Retinal pigment epithelial cell (primary cell): ENCODE measurements around the gene CGNL1.

Experiments
- DNase-seq: peaks from one replicate; pipeline ENCODE4 v3.0.0-alpha.2; 2010; ENCODE audit warnings: low read depth
- H3K4me3 ChIP-seq: 2 replicates; pipeline ENCODE4 v1.5.1; 2011; ENCODE audit warnings: mild to moderate bottlenecking, low read length, control low read depth, moderate library complexity
- TF ChIP-seq, protein P1 (sequence below): conservative IDR thresholded peaks from 2 replicates; pipeline ENCODE4 v1.5.1; 2011; ENCODE audit warnings: low read depth, low read length, control low read depth, inconsistent platforms

Gene CGNL1

DNA sequence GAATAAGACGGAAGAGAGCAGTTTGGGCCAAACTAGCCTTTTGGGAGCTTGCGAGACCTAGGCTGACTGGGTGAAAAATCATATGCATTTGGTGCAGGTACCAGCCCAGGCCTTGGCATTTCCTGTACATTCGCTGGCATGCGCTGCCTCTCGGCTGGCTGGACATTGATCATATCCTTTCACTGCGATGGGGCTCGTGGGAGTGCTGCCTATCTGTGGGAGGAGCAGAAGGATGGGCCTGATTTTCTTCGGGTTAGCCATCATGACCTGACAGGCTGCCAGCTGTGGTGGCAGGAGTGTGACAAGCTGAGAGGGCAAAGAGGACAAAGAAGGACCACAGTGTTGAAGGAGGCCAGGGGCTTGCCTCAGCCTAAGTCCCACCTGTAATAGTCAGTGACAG lies 14.3 kb downstream of the CGNL1 start:
- no peak for DNase-seq
- TF ChIP-seq, protein P1, sequence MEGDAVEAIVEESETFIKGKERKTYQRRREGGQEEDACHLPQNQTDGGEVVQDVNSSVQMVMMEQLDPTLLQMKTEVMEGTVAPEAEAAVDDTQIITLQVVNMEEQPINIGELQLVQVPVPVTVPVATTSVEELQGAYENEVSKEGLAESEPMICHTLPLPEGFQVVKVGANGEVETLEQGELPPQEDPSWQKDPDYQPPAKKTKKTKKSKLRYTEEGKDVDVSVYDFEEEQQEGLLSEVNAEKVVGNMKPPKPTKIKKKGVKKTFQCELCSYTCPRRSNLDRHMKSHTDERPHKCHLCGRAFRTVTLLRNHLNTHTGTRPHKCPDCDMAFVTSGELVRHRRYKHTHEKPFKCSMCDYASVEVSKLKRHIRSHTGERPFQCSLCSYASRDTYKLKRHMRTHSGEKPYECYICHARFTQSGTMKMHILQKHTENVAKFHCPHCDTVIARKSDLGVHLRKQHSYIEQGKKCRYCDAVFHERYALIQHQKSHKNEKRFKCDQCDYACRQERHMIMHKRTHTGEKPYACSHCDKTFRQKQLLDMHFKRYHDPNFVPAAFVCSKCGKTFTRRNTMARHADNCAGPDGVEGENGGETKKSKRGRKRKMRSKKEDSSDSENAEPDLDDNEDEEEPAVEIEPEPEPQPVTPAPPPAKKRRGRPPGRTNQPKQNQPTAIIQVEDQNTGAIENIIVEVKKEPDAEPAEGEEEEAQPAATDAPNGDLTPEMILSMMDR = no peak
- H3K4me3 ChIP-seq = no peak overlapping the region

DNA sequence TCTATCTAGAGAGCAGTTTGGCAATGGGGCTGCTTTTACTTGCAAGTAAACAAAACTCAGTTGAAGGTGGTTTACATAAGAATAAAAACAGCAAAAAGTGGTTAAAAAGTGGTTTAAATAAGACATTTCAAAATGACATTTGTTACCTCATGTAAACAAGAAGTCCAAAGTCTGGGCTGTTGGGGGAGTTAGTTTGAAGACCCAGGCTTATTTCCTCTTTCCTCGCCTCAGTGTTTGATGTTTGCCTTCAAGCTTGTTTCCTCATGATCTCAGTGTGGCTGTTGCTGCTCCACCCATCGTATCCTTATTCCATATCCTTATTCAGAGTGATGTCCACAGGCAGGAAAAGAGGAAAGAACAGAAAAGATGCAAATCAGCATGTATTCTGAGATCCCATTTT lies 15.2 kb downstream of the CGNL1 start:
- TF ChIP-seq, protein P1 = no peak
- DNase-seq = no peak

DNA sequence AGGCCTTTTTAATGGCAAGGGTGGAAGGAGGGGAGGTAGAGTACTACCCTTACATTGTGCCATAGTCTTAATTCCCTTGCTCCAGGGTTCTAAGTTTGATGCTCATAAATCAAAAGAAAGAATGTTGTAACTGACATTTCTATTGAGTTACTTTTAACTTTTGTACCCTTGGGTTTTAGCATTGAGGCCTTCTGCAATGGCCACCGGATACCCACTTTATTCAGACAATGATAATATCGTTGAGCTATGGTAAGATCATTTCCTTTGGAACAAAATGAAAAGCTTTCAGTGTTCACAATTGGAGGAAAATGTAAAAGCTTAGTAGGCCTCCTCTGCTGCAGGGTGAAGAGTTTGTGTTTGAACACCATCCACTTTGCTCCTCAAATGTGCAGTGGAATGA lies 16.8 kb downstream of the CGNL1 start:
- no peak for DNase-seq
- TF ChIP-seq, protein P1 = no peak
- H3K4me3 ChIP-seq = no peak overlapping the region

More for the DNA sequence above, 15.2 kb downstream of the CGNL1 start:
- no peak overlapping the region for H3K4me3 ChIP-seq

DNA sequence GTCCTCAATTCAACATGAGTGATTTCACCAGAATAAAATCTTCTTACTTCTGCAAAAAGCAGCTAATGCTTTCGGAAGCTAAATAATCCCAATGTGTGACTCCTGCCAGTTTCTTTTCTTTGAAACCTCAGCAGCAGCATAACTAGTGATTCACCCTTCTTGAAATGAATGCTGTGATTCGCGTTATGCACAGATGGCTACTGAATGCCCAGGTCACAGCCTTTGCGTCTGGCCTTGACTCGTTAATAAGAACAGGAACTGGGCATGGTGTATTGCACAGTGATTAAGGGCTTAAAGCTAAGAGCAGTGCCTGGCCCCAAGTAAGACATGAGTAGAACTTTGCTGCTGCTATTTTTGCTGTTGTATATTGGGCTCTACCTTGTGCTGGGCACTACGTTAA lies 19.0 kb downstream of the CGNL1 start:
- TF ChIP-seq, protein P1 = no peak
- DNase-seq = peak; percentile 100
- H3K4me3 ChIP-seq = no peak overlapping the region

DNA sequence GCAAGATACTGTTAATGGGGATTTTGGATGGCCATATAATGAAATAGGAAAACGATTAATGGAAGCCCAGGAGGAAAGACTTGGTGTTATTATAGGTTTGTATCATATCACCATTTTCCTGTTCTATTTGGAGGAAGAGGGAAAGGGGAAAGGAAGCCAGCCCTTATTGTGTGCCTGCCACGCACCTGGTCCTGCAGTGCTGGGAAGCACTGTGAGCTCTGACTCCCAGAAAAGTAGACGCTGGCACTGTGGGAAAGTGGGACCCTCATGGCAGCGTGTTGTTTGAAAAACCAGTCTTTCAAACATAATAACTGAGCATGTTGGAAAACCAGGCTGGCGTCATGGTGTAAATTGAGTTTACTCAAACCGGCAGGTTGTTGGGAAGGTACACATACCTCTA lies 22.0 kb downstream of the CGNL1 start:
- H3K4me3 ChIP-seq = no peak overlapping the region
- DNase-seq = no peak
- TF ChIP-seq, protein P1 = no peak

DNA sequence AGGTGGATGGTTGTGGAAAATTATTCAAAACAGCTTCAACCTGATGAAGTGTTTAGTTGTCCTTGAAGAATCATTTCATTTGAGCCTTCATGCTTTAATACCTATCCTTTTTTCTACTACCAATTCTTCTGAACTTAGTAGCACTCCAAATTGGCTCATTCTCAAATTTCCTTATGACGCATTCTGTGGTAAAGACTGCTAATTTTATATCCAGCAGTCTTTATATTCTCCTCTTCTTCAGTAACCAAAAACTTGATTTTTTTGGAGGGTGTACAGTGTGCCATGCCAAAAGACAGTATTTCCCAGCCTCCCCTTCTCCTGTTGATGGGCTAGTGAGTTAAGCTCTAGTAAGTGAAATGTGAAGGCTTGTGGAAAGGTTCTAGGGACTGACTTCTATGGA lies 25.2 kb downstream of the CGNL1 start:
- DNase-seq = no peak
- no peak overlapping the region for H3K4me3 ChIP-seq
- TF ChIP-seq, protein P1 = no peak

DNA sequence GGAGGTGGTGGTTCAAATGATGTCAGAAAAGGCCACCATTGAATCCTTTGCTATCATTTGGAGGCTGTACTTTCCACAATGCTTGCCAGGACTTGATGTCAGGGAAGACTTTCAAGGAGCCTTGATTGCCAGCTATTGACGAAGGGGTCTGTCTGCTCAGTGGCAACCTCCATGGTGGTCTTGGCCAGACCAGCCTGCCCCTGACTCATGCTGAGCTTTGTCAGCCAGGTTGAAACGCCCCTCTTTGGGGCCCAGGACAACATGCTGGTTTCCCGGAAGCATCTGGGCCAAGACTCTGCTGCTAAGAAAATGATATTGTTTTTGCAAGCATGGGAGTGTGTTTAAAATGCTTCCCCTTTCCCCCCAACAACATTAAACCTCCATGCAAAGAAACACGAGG lies 26.7 kb downstream of the CGNL1 start:
- no peak for DNase-seq
- no peak overlapping the region for H3K4me3 ChIP-seq
- TF ChIP-seq, protein P1 = no peak
